Osteoblast (primary cell): Measurements from ENCODE around the gene SLC4A3. TPM values are rescaled to one million over a fixed set of nuclear protein-coding genes. Genes with fewer than 3 reads are reported as not detected.

ENCODE experiments used
- DNase-seq: peaks from one replicate; pipeline ENCODE4 v3.0.0; 2011; ENCODE audit warnings: low spot score, mixed read lengths; ENCODE audit not compliant: insufficient read length; ENCODE audit errors: missing footprints
- H2AFZ ChIP-seq: 2 replicates; pipeline ENCODE4 v1.6.0; 2011; ENCODE audit warnings: mild to moderate bottlenecking, low read length
- H3K27ac ChIP-seq: 2 replicates; pipeline ENCODE4 v1.5.1; 2011; ENCODE audit warnings: mild to moderate bottlenecking, low read depth, low read length, moderate library complexity
- H3K27me3 ChIP-seq: 2 replicates; pipeline ENCODE4 v1.6.0; 2012; ENCODE audit warnings: mild to moderate bottlenecking, control low read depth, inconsistent platforms, low read length, moderate library complexity; ENCODE audit not compliant: insufficient read depth
- H3K36me3 ChIP-seq: 2 replicates; pipeline ENCODE4 v1.5.1; 2011; ENCODE audit warnings: mild to moderate bottlenecking, low read length, control low read depth, moderate library complexity; ENCODE audit not compliant: insufficient read depth
- H3K4me1 ChIP-seq: 2 replicates; pipeline ENCODE4 v1.5.1; 2011; ENCODE audit warnings: mild to moderate bottlenecking, low read length, control low read depth, moderate library complexity; ENCODE audit not compliant: insufficient read depth
- H3K4me2 ChIP-seq: 2 replicates; pipeline ENCODE4 v1.6.0; 2011; ENCODE audit warnings: mild to moderate bottlenecking, low read length; ENCODE audit not compliant: insufficient read depth
- H3K4me3 ChIP-seq: fragments of 200-600 bp; sonication (generic); 3 replicates; pipeline ENCODE4 v1.5.1; 2012; ENCODE audit warnings: mild to moderate bottlenecking, low read length, inconsistent platforms; ENCODE audit not compliant: insufficient read depth
- H3K79me2 ChIP-seq: 2 replicates; pipeline ENCODE4 v1.6.0; 2012; ENCODE audit warnings: mild to moderate bottlenecking, low read length, control low read depth, inconsistent platforms; ENCODE audit not compliant: insufficient read depth
- H3K9me3 ChIP-seq: 2 replicates; pipeline ENCODE4 v1.5.1; 2011; ENCODE audit warnings: low read depth, low read length, control low read depth
- H4K20me1 ChIP-seq: 2 replicates; pipeline ENCODE4 v1.6.0; 2012; ENCODE audit warnings: mild to moderate bottlenecking, low read length, control low read depth; ENCODE audit not compliant: insufficient read depth
- CTCF ChIP-seq: IDR thresholded peaks from 2 replicates; pipeline ENCODE4 v1.5.1; 2011; ENCODE audit warnings: mild to moderate bottlenecking, low read depth, low read length, moderate library complexity; ENCODE audit errors: extremely low read depth
- total RNA-seq: library from RNA; depleted of rRNA; stranded (reverse); fragments of >200 nt; gene quantifications from 2 replicates; pipeline ENCODE4 v1.2.3, GENCODE V29; 2012

SLC4A3 gene
- total RNA-seq, 1 donor: 2.5 TPM

- Histone ChIP-seq H2AFZ (no peak overlapping the region), H3K4me1 (peaks cover 8% of the 10 kb centered on the region), H3K27ac (no peak overlapping the region), H3K4me3 (no peak overlapping the region), H4K20me1 (no peaks in the 10 kb centered on the region), H3K4me2 (no peak overlapping the region), H3K36me3 (no peaks in the 10 kb centered on the region), H3K79me2 (no peaks in the 10 kb centered on the region), H3K9me3 (no peaks in the 10 kb centered on the region), H3K27me3 (peaks cover 4% of the 10 kb centered on the region)
- TF ChIP-seq CTCF: no peak
- DNase-seq: no peak
These were observed 37.5 kb downstream of the SLC4A3 start for GRCh38 chr2:219664944-219665343.

GRCh38 chr2:219665926-219666325 lies 38.5 kb downstream of the SLC4A3 start:
- TF ChIP-seq CTCF: no peak
- no peaks in the 10 kb centered on the region for H3K36me3 ChIP-seq
- H3K27me3 ChIP-seq: peaks cover 10% of the 10 kb centered on the region
- no peak overlapping the region for H3K4me2 ChIP-seq
- no peaks in the 10 kb centered on the region for H3K9me3 ChIP-seq
- DNase-seq: no peak
- no peak overlapping the region for H3K4me3 ChIP-seq
- H4K20me1 ChIP-seq: no peaks in the 10 kb centered on the region
- H2AFZ ChIP-seq: no peak overlapping the region
- H3K27ac ChIP-seq: no peak overlapping the region
- no peaks in the 10 kb centered on the region for H3K79me2 ChIP-seq
- H3K4me1 ChIP-seq: peaks cover 8% of the 10 kb centered on the region

GRCh38 chr2:219668316-219668715 lies 40.9 kb downstream of the SLC4A3 start:
- Histone ChIP-seq H2AFZ (no peak overlapping the region), H3K4me2 (no peak overlapping the region), H3K36me3 (no peaks in the 10 kb centered on the region), H3K4me1 (no peaks in the 10 kb centered on the region), H4K20me1 (no peaks in the 10 kb centered on the region), H3K27me3 (peaks cover 16% of the 10 kb centered on the region), H3K79me2 (no peaks in the 10 kb centered on the region), H3K4me3 (no peak overlapping the region), H3K9me3 (no peaks in the 10 kb centered on the region), H3K27ac (no peak overlapping the region)
- TF ChIP-seq CTCF: no peak
- DNase-seq: no peak

- Histone ChIP-seq H3K36me3 (no peaks in the 10 kb centered on the region), H3K4me1 (no peaks in the 10 kb centered on the region), H3K27ac (no peak overlapping the region), H3K4me3 (no peak overlapping the region), H3K4me2 (no peak overlapping the region), H3K79me2 (no peaks in the 10 kb centered on the region), H3K9me3 (no peaks in the 10 kb centered on the region), H3K27me3 (peaks cover 24% of the 10 kb centered on the region), H4K20me1 (no peaks in the 10 kb centered on the region), H2AFZ (no peak overlapping the region)
- no peak for TF ChIP-seq CTCF
- no peak for DNase-seq
These were observed 43.0 kb downstream of the SLC4A3 start for GRCh38 chr2:219670386-219670785.
